Measurements from ENCODE around the gene VSTM2L. TPM values are rescaled to one million over a fixed set of nuclear protein-coding genes. Genes with fewer than 3 reads are reported as not detected.

Gene VSTM2L
- total RNA-seq, 3 donors from 2014 or later, result 0.81 to 2.6 (median 2.6) TPM

- no peak for DNase-seq
- no peaks in the 10 kb centered on the region for H3K4me1 ChIP-seq (ENCODE audit: low read depth)
- H3K36me3 ChIP-seq (ENCODE audit: low read depth), result no peaks in the 10 kb centered on the region
- no peak for ATAC-seq
- H3K9me3 ChIP-seq, result no peaks in the 10 kb centered on the region
- no peak for TF ChIP-seq CTCF (IDR thresholded peaks at IDR 0.05)
- no peak overlapping the region for H3K4me3 ChIP-seq
- intact Hi-C loops (cut with DNase I, micrococcal nuclease), result no loop called here
Measured at GRCh38 chr20:37863289-37863688, 39.6 kb upstream of the VSTM2L start.

- no peak for ATAC-seq
Measured at GRCh38 chr20:37864298-37864697, 38.6 kb upstream of the VSTM2L start.

GRCh38 chr20:37866051-37866450 is 36.9 kb upstream of the VSTM2L start:
- TF ChIP-seq CTCF (IDR thresholded peaks at IDR 0.05), result no peak
- DNase-seq (no peak), ATAC-seq (no peak)
- intact Hi-C loops (cut with DNase I, micrococcal nuclease), result no loop called here
- no peak overlapping the region for H3K4me3 ChIP-seq
- H3K36me3 ChIP-seq (ENCODE audit: low read depth), result no peaks in the 10 kb centered on the region
- no peaks in the 10 kb centered on the region for H3K4me1 ChIP-seq (ENCODE audit: low read depth)
- no peaks in the 10 kb centered on the region for H3K9me3 ChIP-seq

More at GRCh38 chr20:37864298-37864697, 38.6 kb upstream of the VSTM2L start:
- no peak for DNase-seq
- no peaks in the 10 kb centered on the region for H3K9me3 ChIP-seq
- no peaks in the 10 kb centered on the region for H3K36me3 ChIP-seq (ENCODE audit: low read depth)
- no peak for TF ChIP-seq CTCF (IDR thresholded peaks at IDR 0.05)
- no peaks in the 10 kb centered on the region for H3K4me1 ChIP-seq (ENCODE audit: low read depth)
- intact Hi-C loops (cut with DNase I, micrococcal nuclease), result no loop called here
- H3K4me3 ChIP-seq, result no peak overlapping the region

GRCh38 chr20:37867289-37868195 is 35.4 kb upstream of the VSTM2L start:
- H3K4me1 ChIP-seq (ENCODE audit: low read depth), result no peaks in the 10 kb centered on the region
- DNase-seq, result no peak
- ATAC-seq, result no peak
- no peak for TF ChIP-seq CTCF (IDR thresholded peaks at IDR 0.05)
- H3K36me3 ChIP-seq (ENCODE audit: low read depth), result no peaks in the 10 kb centered on the region
- intact Hi-C loops (cut with DNase I, micrococcal nuclease), result no loop called here
- no peak overlapping the region for H3K4me3 ChIP-seq
- no peaks in the 10 kb centered on the region for H3K9me3 ChIP-seq

GRCh38 chr20:37868851-37869333 is 34.0 kb upstream of the VSTM2L start:
- H3K9me3 ChIP-seq, result no peaks in the 10 kb centered on the region
- H3K4me3 ChIP-seq, result no peak overlapping the region
- no peaks in the 10 kb centered on the region for H3K36me3 ChIP-seq (ENCODE audit: low read depth)
- ATAC-seq, result no peak
- intact Hi-C loops (cut with DNase I, micrococcal nuclease), result no loop called here
- DNase-seq, result no peak
- no peaks in the 10 kb centered on the region for H3K4me1 ChIP-seq (ENCODE audit: low read depth)
- TF ChIP-seq CTCF (IDR thresholded peaks at IDR 0.05), result no peak

Data from mucosa of descending colon (tissue), 3 donors.